Measurements from ENCODE around the gene LDLRAD3. TPM values are rescaled to one million over a fixed set of nuclear protein-coding genes. Genes with fewer than 3 reads are reported as not detected.

LDLRAD3 gene
- polyA plus RNA-seq, 1 of the 3 experiments (the other 2 are of a cell fraction) = 10.6 TPM

DNA sequence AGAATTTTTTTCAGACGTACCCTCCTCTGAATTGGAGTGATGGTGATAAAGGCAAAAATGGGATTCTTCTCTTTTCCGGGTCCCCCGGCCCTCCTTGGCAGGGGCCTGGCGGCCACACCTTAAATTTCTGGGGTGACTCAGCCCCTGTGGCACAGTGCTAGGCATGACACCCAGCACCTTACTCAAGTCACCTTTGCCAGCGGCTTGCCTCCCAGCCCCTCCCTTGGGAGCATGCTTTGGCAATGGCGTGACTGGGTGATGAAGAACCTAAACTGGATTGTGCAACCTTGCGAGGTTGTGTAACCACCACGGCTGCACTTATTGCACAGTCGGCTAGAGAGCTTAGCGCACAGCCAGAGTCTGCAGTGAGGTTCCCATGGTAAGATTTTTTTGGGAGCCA, 16.2 kb upstream of the LDLRAD3 start:
- Histone ChIP-seq H3K36me3 (replicated peaks in 1 of 2; ENCODE audit: control insufficient read depth in 1 of 2, insufficient read depth in 2 of 2, low read length in 1 of 2) (no peaks in the 10 kb centered on the region), H3K9me2 (no peaks in the 10 kb centered on the region), H3K27me3 (ENCODE audit: insufficient read depth) (no peaks in the 10 kb centered on the region), H3K9ac (no peak overlapping the region), H3K79me2 (ENCODE audit: insufficient read depth) (no peaks in the 10 kb centered on the region), H4K20me1 (ENCODE audit: insufficient read depth) (no peaks in the 10 kb centered on the region), H3K9me3 (no peaks in the 10 kb centered on the region), H3K27ac (ENCODE audit: low read depth in 2 of 2, low read length in 1 of 2) (no peak overlapping the region), H3F3A (replicated peaks; ENCODE audit: insufficient read depth) (no peaks in the 10 kb centered on the region), H3K4me2 (no peak overlapping the region), H3K4me3 (ENCODE audit: low read depth in 2 of 2, low read length in 1 of 2) (no peak overlapping the region), H3K4me1 (ENCODE audit: control insufficient read depth in 1 of 2, insufficient read depth in 2 of 2, low read depth in 1 of 2, low read length in 1 of 2) (peaks cover 0 to 8% of the 10 kb centered on the region in 2 experiments; a peak in 2 of 4 replicates), H2AFZ (ENCODE audit: low read depth) (no peak overlapping the region)
- ChIA-PET POLR2A (interaction anchor here (0.6 to 0.9 kb wide), 3 partner anchors 10 to 54 kb away, joined by 3 read pairs; no protein-coding TSS in a partner anchor), CTCF (interaction anchor here (1.1 to 2.5 kb wide), 5 partner anchors 42 to 204 kb away, joined by 3 to 9 read pairs (median 4); no protein-coding TSS in a partner anchor)
- whole genome bisulfite sequencing (ENCODE audit: low lambda C conversion rate) = 79% methylated on average over 10 of the region's 10 CpGs
- DNase-seq = no peak
- TF ChIP-seq NFIC (IDR thresholded peaks at IDR 0.05; ENCODE audit: borderline replicate concordance) (no peak), EP300 (IDR thresholded peaks at IDR 0.05; ENCODE audit: borderline replicate concordance in 1 of 2, low read depth in 1 of 2, low read length in 1 of 2) (no peak), MEF2A (IDR thresholded peaks at IDR 0.05; ENCODE audit: borderline replicate concordance, low read depth) (no peak), FOXM1 (IDR thresholded peaks at IDR 0.05; ENCODE audit: low read depth) (no peak), RFX5 (IDR thresholded peaks at IDR 0.05; ENCODE audit: low read length) (no peak), EZH2phosphoT487 (IDR thresholded peaks at IDR 0.05; ENCODE audit: borderline replicate concordance, low read depth) (no peak), TAF1 (IDR thresholded peaks at IDR 0.05; ENCODE audit: borderline replicate concordance, low read depth, low read length) (no peak), FOXJ3 (CRISPR knock-in tag; IDR thresholded peaks at IDR 0.05) (no peak), MXI1 (IDR thresholded peaks at IDR 0.05; ENCODE audit: low read depth, low read length) (no peak)

DNA sequence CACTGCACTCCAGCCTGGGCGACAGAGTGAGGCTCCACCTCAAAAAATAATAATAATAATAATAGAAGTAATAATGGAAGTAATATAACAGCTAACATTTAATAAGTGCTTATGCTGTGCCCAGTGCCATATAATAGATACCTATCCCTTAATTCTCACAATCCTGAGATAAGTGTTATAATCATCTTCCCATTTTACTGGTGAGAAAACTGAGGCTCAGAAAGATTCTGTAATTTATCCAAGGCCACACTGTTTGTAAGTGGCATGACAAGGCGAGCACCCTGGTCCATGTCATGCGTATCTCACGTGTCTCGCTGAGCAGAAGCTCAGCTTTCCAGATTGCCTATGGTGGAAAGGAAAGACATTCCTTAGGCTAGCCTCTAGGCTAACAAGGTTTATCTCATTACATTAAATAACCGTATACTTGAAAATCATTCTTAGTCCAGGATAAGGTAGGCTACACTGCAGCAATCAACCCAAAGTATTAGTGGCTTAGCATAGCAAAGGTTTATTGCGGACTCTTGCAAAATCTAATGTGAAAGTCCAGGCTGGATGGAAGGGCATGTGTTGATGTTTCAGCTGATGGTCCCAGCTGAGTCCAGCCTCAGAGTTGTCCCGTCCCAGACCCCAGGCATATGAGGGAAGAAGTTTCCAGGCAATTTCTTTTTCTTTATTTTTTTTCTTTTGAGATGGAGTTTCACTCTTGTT, 15.0 kb upstream of the LDLRAD3 start:
- Histone ChIP-seq H3K4me2 (no peak overlapping the region), H3K4me3 (ENCODE audit: low read depth in 2 of 2, low read length in 1 of 2) (no peak overlapping the region), H4K20me1 (ENCODE audit: insufficient read depth) (no peaks in the 10 kb centered on the region), H3K9me2 (no peaks in the 10 kb centered on the region), H3K9me3 (no peaks in the 10 kb centered on the region), H3K4me1 (ENCODE audit: control insufficient read depth in 1 of 2, insufficient read depth in 2 of 2, low read depth in 1 of 2, low read length in 1 of 2) (peaks cover 0 to 8% of the 10 kb centered on the region in 2 experiments; a peak in 3 of 4 replicates), H3K27ac (ENCODE audit: low read depth in 2 of 2, low read length in 1 of 2) (no peak overlapping the region), H3K27me3 (ENCODE audit: insufficient read depth) (no peaks in the 10 kb centered on the region), H3F3A (replicated peaks; ENCODE audit: insufficient read depth) (no peaks in the 10 kb centered on the region), H3K79me2 (ENCODE audit: insufficient read depth) (no peaks in the 10 kb centered on the region), H3K36me3 (replicated peaks in 1 of 2; ENCODE audit: control insufficient read depth in 1 of 2, insufficient read depth in 2 of 2, low read length in 1 of 2) (no peaks in the 10 kb centered on the region), H2AFZ (ENCODE audit: low read depth) (no peak overlapping the region), H3K9ac (no peak overlapping the region)
- WGBS (ENCODE audit: low lambda C conversion rate) = 95% methylated on average over 8 of the region's 8 CpGs
- POLR2A ChIA-PET = no interaction called here
- CTCF ChIA-PET = interaction anchor here (1.0 to 2.5 kb wide), 4 partner anchors 8 to 582 kb away, joined by 3 to 9 read pairs (median 3); no protein-coding TSS in a partner anchor
- DNase-seq = no peak
- TF ChIP-seq EP300 (IDR thresholded peaks at IDR 0.05; ENCODE audit: borderline replicate concordance in 1 of 2, low read depth in 1 of 2, low read length in 1 of 2) = no peak
- TF ChIP-seq PBX3 (IDR thresholded peaks at IDR 0.05) = no peak
- no peak for TF ChIP-seq RFX5 (IDR thresholded peaks at IDR 0.05; ENCODE audit: low read length)
- TF ChIP-seq NRF1 (IDR thresholded peaks at IDR 0.05; ENCODE audit: low read depth, low read length) = no peak
- TF ChIP-seq TEAD4 (IDR thresholded peaks at IDR 0.05; ENCODE audit: borderline replicate concordance, insufficient read depth) = no peak
- no peak for TF ChIP-seq REST (IDR thresholded peaks at IDR 0.05; ENCODE audit: low read depth, low read length)
- TF ChIP-seq RCOR1 (IDR thresholded peaks at IDR 0.05; ENCODE audit: low read length) = no peak
- TF ChIP-seq TAF1 (IDR thresholded peaks at IDR 0.05; ENCODE audit: borderline replicate concordance, low read depth, low read length) = no peak
- no peak for TF ChIP-seq FOXJ3 (CRISPR knock-in tag; IDR thresholded peaks at IDR 0.05)
- TF ChIP-seq USF2 (IDR thresholded peaks at IDR 0.05; ENCODE audit: borderline replicate concordance, low read depth, low read length) = no peak
- no peak for TF ChIP-seq GATA2 (CRISPR knock-in tag; IDR thresholded peaks at IDR 0.05)
- TF ChIP-seq IRF3 (IDR thresholded peaks at IDR 0.05; ENCODE audit: low read depth, low read length) = no peak
- TF ChIP-seq FOSL2 (IDR thresholded peaks at IDR 0.05; ENCODE audit: borderline replicate concordance, low read depth) = no peak
- TF ChIP-seq GABPA (IDR thresholded peaks at IDR 0.05; ENCODE audit: low read depth) = no peak

All from SK-N-SH (cell line).